ENCODE data around the gene AGBL1. TPM values are rescaled to one million over a fixed set of nuclear protein-coding genes. Genes with fewer than 3 reads are reported as not detected.

Gene AGBL1
- total RNA-seq, 2 donors from 2014 or later: not detected

GRCh38 chr15:86193716-86194380 lies 114.2 kb downstream of the AGBL1 start:
- ATAC-seq (ENCODE audit: insufficient number of reproducible peaks, low FRiP score, low read depth): no peak
- DNase-seq (ENCODE audit: low spot score): no peak
- H3K36me3 ChIP-seq: no peaks in the 10 kb centered on the region
- no peak overlapping the region for H3K27ac ChIP-seq
- TF ChIP-seq CTCF (IDR thresholded peaks at IDR 0.05): no peak
- no peaks in the 10 kb centered on the region for H3K9me3 ChIP-seq
- H3K4me3 ChIP-seq: no peak overlapping the region
- H3K4me1 ChIP-seq (ENCODE audit: control insufficient read depth in 1 of 2, low read depth in 2 of 2): no peaks in the 10 kb centered on the region
- H3K27me3 ChIP-seq (replicated peaks; ENCODE audit: insufficient read depth): no peaks in the 10 kb centered on the region

GRCh38 chr15:86197770-86198169 lies 118.1 kb downstream of the AGBL1 start:
- Histone ChIP-seq H3K4me1 (ENCODE audit: control insufficient read depth in 1 of 2, low read depth in 2 of 2) (no peaks in the 10 kb centered on the region), H3K27me3 (replicated peaks; ENCODE audit: insufficient read depth) (no peaks in the 10 kb centered on the region), H3K36me3 (no peaks in the 10 kb centered on the region), H3K27ac (no peak overlapping the region), H3K4me3 (no peak overlapping the region), H3K9me3 (no peaks in the 10 kb centered on the region)
- no peak for TF ChIP-seq CTCF (IDR thresholded peaks at IDR 0.05)
- ATAC-seq (ENCODE audit: insufficient number of reproducible peaks, low FRiP score, low read depth) (no peak), DNase-seq (ENCODE audit: low spot score) (no peak)

GRCh38 chr15:86199467-86200145 lies 119.9 kb downstream of the AGBL1 start:
- no peaks in the 10 kb centered on the region for H3K4me1 ChIP-seq (ENCODE audit: control insufficient read depth in 1 of 2, low read depth in 2 of 2)
- no peak for TF ChIP-seq CTCF (IDR thresholded peaks at IDR 0.05)
- DNase-seq (ENCODE audit: low spot score): no peak
- H3K36me3 ChIP-seq: no peaks in the 10 kb centered on the region
- H3K9me3 ChIP-seq: no peaks in the 10 kb centered on the region
- H3K4me3 ChIP-seq: no peak overlapping the region
- H3K27ac ChIP-seq: no peak overlapping the region
- no peak for ATAC-seq (ENCODE audit: insufficient number of reproducible peaks, low FRiP score, low read depth)
- no peaks in the 10 kb centered on the region for H3K27me3 ChIP-seq (replicated peaks; ENCODE audit: insufficient read depth)

GRCh38 chr15:86201313-86202008 lies 121.8 kb downstream of the AGBL1 start:
- DNase-seq (ENCODE audit: low spot score) (no peak), ATAC-seq (ENCODE audit: insufficient number of reproducible peaks, low FRiP score, low read depth) (no peak)
- Histone ChIP-seq H3K27me3 (replicated peaks; ENCODE audit: insufficient read depth) (no peaks in the 10 kb centered on the region), H3K27ac (no peak overlapping the region), H3K36me3 (no peaks in the 10 kb centered on the region), H3K9me3 (no peaks in the 10 kb centered on the region), H3K4me1 (ENCODE audit: control insufficient read depth in 1 of 2, low read depth in 2 of 2) (no peaks in the 10 kb centered on the region), H3K4me3 (no peak overlapping the region)
- TF ChIP-seq CTCF (IDR thresholded peaks at IDR 0.05): no peak

- no peak for TF ChIP-seq CTCF (IDR thresholded peaks at IDR 0.05)
- no peak for ATAC-seq (ENCODE audit: insufficient number of reproducible peaks, low FRiP score, low read depth)
These were observed 123.8 kb downstream of the AGBL1 start for GRCh38 chr15:86203462-86203861.

More at GRCh38 chr15:86203462-86203861, 123.8 kb downstream of the AGBL1 start:
- DNase-seq (ENCODE audit: low spot score): no peak
- H3K27ac ChIP-seq: no peak overlapping the region
- no peaks in the 10 kb centered on the region for H3K36me3 ChIP-seq
- H3K4me1 ChIP-seq (ENCODE audit: control insufficient read depth in 1 of 2, low read depth in 2 of 2): no peaks in the 10 kb centered on the region
- no peak overlapping the region for H3K4me3 ChIP-seq
- H3K9me3 ChIP-seq: no peaks in the 10 kb centered on the region
- no peaks in the 10 kb centered on the region for H3K27me3 ChIP-seq (replicated peaks; ENCODE audit: insufficient read depth)

All from thoracic aorta (tissue), 2 donors.